SU-DHL-6 (cell line): Measurements from ENCODE around the gene DTNA.

Source experiments
- H2AFZ ChIP-seq: fragments of 200-600 bp; sonication (generic); 2 replicates; pipeline ENCODE4 v1.6.1; 2014; ENCODE audit warnings: low read depth, mild to moderate bottlenecking, moderate library complexity, mixed read lengths, antibody characterized with exemption, low read length; ENCODE audit not compliant: severe bottlenecking
- H3F3A ChIP-seq: fragments of 200-600 bp; shearing (Covaris generic); 2 replicates; pipeline ENCODE4 v1.6.0; 2016; ENCODE audit warnings: antibody characterized with exemption, mild to moderate bottlenecking; ENCODE audit not compliant: insufficient read depth
- H3K27ac ChIP-seq: fragments of 200-600 bp; sonication (generic); 2 replicates; pipeline ENCODE4 v1.5.1; 2016; ENCODE audit warnings: low read depth, mild to moderate bottlenecking, low read length, moderate library complexity, mixed read lengths
- H3K27me3 ChIP-seq: fragments of 200-600 bp; sonication (generic), shearing (Covaris generic); 2 replicates; pipeline ENCODE4 v1.6.0; 2014; ENCODE audit warnings: mild to moderate bottlenecking, low read length
- H3K36me3 ChIP-seq: fragments of 200-600 bp; sonication (generic); 2 replicates; pipeline ENCODE4 v1.6.1; 2014; ENCODE audit warnings: mild to moderate bottlenecking, low read length, mixed read lengths
- H3K4me2 ChIP-seq: fragments of 300-600, 200-600 bp; shearing (Covaris generic), sonication (generic); 2 replicates; pipeline ENCODE4 v1.6.0; 2014; ENCODE audit warnings: low read length, low read depth, mild to moderate bottlenecking; ENCODE audit not compliant: poor library complexity, severe bottlenecking
- H3K4me3 ChIP-seq: fragments of 200-600 bp; sonication (generic); 2 replicates; pipeline ENCODE4 v1.5.1; 2014; ENCODE audit warnings: antibody characterized with exemption, low read length, mild to moderate bottlenecking, mixed read lengths; ENCODE audit not compliant: insufficient read depth, poor library complexity, severe bottlenecking
- H3K79me2 ChIP-seq: fragments of 200-600 bp; sonication (generic); 2 replicates; pipeline ENCODE4 v1.6.1; 2014; ENCODE audit warnings: mild to moderate bottlenecking, low read length, moderate library complexity; ENCODE audit not compliant: insufficient read depth
- H3K9ac ChIP-seq: fragments of 200-600 bp; sonication (generic); 2 replicates; pipeline ENCODE4 v1.7.0; 2014; ENCODE audit warnings: mild to moderate bottlenecking, low read length
- H3K9me2 ChIP-seq: fragments of 200-600 bp; sonication (generic); replicated peaks from 2 replicates; pipeline ENCODE4 v1.6.1; 2014; ENCODE audit warnings: low read length; ENCODE audit not compliant: insufficient read depth
- H3K9me3 ChIP-seq: fragments of 200-600 bp; sonication (generic); 2 replicates; pipeline ENCODE4 v1.6.1; 2014; ENCODE audit warnings: low read length, mixed read lengths; ENCODE audit not compliant: insufficient read depth
- H4K20me1 ChIP-seq: fragments of 200-600 bp; sonication (generic); 2 replicates; pipeline ENCODE4 v1.6.1; 2014; ENCODE audit warnings: low read depth, mild to moderate bottlenecking, antibody characterized with exemption, low read length, moderate library complexity, mixed read lengths
- EZH2phosphoT487 ChIP-seq: fragments of 200-600 bp; sonication (generic), shearing (Covaris generic); conservative IDR thresholded peaks from 2 replicates; pipeline ENCODE4 v1.6.1; 2018; ENCODE audit warnings: mild to moderate bottlenecking, antibody characterized with exemption, low read length, moderate library complexity, mixed read lengths
- TF ChIP-seq, protein P1 (sequence below): fragments of 200-600 bp; sonication (generic); IDR thresholded peaks from one replicate; pipeline ENCODE4 v1.5.1; 2017; ENCODE audit warnings: antibody characterized with exemption, mild to moderate bottlenecking, low read length, moderate library complexity; ENCODE audit not compliant: insufficient read depth, poor library complexity, severe bottlenecking

DTNA gene

GRCh38 chr18:34875150-34875549 is 165.1 kb downstream of the DTNA start:
- Histone ChIP-seq H2AFZ (no peak overlapping the region), H3K36me3 (no peaks in the 10 kb centered on the region), H3K4me3 (no peak overlapping the region), H4K20me1 (no peaks in the 10 kb centered on the region), H3F3A (no peaks in the 10 kb centered on the region), H3K79me2 (no peaks in the 10 kb centered on the region), H3K9me3 (no peaks in the 10 kb centered on the region), H3K9me2 (no peaks in the 10 kb centered on the region), H3K27me3 (no peaks in the 10 kb centered on the region), H3K27ac (no peak overlapping the region), H3K4me2 (no peak overlapping the region), H3K9ac (no peak overlapping the region)
- TF ChIP-seq, protein P1, sequence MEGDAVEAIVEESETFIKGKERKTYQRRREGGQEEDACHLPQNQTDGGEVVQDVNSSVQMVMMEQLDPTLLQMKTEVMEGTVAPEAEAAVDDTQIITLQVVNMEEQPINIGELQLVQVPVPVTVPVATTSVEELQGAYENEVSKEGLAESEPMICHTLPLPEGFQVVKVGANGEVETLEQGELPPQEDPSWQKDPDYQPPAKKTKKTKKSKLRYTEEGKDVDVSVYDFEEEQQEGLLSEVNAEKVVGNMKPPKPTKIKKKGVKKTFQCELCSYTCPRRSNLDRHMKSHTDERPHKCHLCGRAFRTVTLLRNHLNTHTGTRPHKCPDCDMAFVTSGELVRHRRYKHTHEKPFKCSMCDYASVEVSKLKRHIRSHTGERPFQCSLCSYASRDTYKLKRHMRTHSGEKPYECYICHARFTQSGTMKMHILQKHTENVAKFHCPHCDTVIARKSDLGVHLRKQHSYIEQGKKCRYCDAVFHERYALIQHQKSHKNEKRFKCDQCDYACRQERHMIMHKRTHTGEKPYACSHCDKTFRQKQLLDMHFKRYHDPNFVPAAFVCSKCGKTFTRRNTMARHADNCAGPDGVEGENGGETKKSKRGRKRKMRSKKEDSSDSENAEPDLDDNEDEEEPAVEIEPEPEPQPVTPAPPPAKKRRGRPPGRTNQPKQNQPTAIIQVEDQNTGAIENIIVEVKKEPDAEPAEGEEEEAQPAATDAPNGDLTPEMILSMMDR = no peak
- TF ChIP-seq EZH2phosphoT487 = no peak

- no peaks in the 10 kb centered on the region for H3K9me2 ChIP-seq
- no peaks in the 10 kb centered on the region for H4K20me1 ChIP-seq
- no peaks in the 10 kb centered on the region for H3K79me2 ChIP-seq
- no peak overlapping the region for H3K4me3 ChIP-seq
- no peaks in the 10 kb centered on the region for H3F3A ChIP-seq
- H3K27ac ChIP-seq = no peak overlapping the region
- TF ChIP-seq, protein P1 = no peak
- TF ChIP-seq EZH2phosphoT487 = no peak
- H3K4me2 ChIP-seq = no peak overlapping the region
- H3K36me3 ChIP-seq = no peaks in the 10 kb centered on the region
- H3K27me3 ChIP-seq = no peaks in the 10 kb centered on the region
- H2AFZ ChIP-seq = no peak overlapping the region
- H3K9ac ChIP-seq = no peak overlapping the region
- no peaks in the 10 kb centered on the region for H3K9me3 ChIP-seq
Measured at GRCh38 chr18:34880403-34880802, 170.3 kb downstream of the DTNA start.

- H2AFZ ChIP-seq = no peak overlapping the region
Measured at GRCh38 chr18:34880882-34881834, 171.1 kb downstream of the DTNA start.

More at GRCh38 chr18:34880882-34881834, 171.1 kb downstream of the DTNA start:
- no peak for TF ChIP-seq EZH2phosphoT487
- TF ChIP-seq, protein P1 = no peak
- Histone ChIP-seq H3K27ac (no peak overlapping the region), H4K20me1 (no peaks in the 10 kb centered on the region), H3F3A (no peaks in the 10 kb centered on the region), H3K9me2 (no peaks in the 10 kb centered on the region), H3K9me3 (no peaks in the 10 kb centered on the region), H3K4me2 (no peak overlapping the region), H3K79me2 (no peaks in the 10 kb centered on the region), H3K27me3 (no peaks in the 10 kb centered on the region), H3K36me3 (no peaks in the 10 kb centered on the region), H3K4me3 (no peak overlapping the region), H3K9ac (no peak overlapping the region)
